ENCODE data around the gene ABCA5. TPM values are rescaled to one million over a fixed set of nuclear protein-coding genes. Genes with fewer than 3 reads are reported as not detected.

Gene ABCA5
- total and polyA plus RNA-seq, 2 of the 13 experiments (the other 11 are each of a cell fraction or from before 2014, with no cell fraction given) = 9.7 to 10.1 TPM

DNA sequence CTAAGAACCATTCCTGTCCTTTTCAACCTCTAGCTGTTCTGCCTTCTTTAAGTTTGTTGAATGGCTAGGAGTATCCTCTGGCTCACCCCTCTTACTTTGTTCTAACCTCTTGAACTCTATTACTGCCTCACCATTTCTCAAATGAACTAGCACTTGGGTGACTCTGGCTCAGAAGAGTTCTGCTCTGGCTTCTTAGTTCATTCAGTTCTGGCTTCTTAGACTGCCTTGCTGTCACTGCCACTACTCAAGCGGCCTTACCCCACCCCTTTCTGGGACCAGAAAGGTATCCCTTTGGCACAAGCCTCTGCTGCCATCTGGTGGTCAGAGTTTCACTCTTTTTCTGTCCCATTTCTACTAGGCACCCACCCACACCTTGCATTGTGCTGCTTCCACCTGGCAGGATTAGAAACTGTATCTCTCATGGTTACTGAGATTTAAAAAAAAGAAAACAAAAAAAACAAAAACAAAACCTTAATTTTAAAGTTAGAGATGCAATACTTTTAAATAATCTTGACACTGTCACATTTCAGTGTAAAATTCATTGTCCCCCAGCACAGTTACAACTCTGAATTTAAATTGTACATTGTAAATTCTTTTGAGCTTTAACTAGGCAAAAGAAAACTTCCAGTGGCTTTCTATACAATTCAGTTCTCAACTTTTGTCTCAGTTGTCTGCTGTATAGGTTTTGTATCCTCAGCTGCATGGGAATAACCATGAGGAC lies 91.4 kb downstream of the ABCA5 start (continued):
- TF ChIP-seq, protein P1, sequence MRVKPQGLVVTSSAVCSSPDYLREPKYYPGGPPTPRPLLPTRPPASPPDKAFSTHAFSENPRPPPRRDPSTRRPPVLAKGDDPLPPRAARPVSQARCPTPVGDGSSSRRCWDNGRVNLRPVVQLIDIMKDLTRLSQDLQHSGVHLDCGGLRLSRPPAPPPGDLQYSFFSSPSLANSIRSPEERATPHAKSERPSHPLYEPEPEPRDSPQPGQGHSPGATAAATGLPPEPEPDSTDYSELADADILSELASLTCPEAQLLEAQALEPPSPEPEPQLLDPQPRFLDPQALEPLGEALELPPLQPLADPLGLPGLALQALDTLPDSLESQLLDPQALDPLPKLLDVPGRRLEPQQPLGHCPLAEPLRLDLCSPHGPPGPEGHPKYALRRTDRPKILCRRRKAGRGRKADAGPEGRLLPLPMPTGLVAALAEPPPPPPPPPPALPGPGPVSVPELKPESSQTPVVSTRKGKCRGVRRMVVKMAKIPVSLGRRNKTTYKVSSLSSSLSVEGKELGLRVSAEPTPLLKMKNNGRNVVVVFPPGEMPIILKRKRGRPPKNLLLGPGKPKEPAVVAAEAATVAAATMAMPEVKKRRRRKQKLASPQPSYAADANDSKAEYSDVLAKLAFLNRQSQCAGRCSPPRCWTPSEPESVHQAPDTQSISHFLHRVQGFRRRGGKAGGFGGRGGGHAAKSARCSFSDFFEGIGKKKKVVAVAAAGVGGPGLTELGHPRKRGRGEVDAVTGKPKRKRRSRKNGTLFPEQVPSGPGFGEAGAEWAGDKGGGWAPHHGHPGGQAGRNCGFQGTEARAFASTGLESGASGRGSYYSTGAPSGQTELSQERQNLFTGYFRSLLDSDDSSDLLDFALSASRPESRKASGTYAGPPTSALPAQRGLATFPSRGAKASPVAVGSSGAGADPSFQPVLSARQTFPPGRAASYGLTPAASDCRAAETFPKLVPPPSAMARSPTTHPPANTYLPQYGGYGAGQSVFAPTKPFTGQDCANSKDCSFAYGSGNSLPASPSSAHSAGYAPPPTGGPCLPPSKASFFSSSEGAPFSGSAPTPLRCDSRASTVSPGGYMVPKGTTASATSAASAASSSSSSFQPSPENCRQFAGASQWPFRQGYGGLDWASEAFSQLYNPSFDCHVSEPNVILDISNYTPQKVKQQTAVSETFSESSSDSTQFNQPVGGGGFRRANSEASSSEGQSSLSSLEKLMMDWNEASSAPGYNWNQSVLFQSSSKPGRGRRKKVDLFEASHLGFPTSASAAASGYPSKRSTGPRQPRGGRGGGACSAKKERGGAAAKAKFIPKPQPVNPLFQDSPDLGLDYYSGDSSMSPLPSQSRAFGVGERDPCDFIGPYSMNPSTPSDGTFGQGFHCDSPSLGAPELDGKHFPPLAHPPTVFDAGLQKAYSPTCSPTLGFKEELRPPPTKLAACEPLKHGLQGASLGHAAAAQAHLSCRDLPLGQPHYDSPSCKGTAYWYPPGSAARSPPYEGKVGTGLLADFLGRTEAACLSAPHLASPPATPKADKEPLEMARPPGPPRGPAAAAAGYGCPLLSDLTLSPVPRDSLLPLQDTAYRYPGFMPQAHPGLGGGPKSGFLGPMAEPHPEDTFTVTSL (CRISPR knock-in tag; IDR thresholded peaks at IDR 0.05; ENCODE audit: borderline replicate concordance) = no peak
- TF ChIP-seq ZNF431 (CRISPR knock-in tag; IDR thresholded peaks at IDR 0.05; ENCODE audit: borderline replicate concordance, low read depth) (no peak), ZNF670 (CRISPR knock-in tag; IDR thresholded peaks at IDR 0.05; ENCODE audit: borderline replicate concordance) (no peak), ZNF607 (CRISPR knock-in tag; IDR thresholded peaks at IDR 0.05; ENCODE audit: borderline replicate concordance) (peak; percentile 66; the same call in 1 of the 2 replicates), ZNF451 (CRISPR knock-in tag; IDR thresholded peaks at IDR 0.05) (no peak), KLF9 (CRISPR knock-in tag; IDR thresholded peaks at IDR 0.05; ENCODE audit: low read depth) (no peak), ZNF660 (CRISPR knock-in tag; IDR thresholded peaks at IDR 0.05; ENCODE audit: borderline replicate concordance, low read depth) (no peak), CC2D1A (CRISPR knock-in tag; IDR thresholded peaks at IDR 0.05) (no peak)
- TF ChIP-seq, protein P2, sequence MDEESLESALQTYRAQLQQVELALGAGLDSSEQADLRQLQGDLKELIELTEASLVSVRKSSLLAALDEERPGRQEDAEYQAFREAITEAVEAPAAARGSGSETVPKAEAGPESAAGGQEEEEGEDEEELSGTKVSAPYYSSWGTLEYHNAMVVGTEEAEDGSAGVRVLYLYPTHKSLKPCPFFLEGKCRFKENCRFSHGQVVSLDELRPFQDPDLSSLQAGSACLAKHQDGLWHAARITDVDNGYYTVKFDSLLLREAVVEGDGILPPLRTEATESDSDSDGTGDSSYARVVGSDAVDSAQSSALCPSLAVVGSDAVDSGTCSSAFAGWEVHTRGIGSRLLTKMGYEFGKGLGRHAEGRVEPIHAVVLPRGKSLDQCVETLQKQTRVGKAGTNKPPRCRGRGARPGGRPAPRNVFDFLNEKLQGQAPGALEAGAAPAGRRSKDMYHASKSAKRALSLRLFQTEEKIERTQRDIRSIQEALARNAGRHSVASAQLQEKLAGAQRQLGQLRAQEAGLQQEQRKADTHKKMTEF (CRISPR knock-in tag; IDR thresholded peaks at IDR 0.05) = peak; percentile 42; the same call in 1 of the 2 replicates
- TF ChIP-seq, protein P3, sequence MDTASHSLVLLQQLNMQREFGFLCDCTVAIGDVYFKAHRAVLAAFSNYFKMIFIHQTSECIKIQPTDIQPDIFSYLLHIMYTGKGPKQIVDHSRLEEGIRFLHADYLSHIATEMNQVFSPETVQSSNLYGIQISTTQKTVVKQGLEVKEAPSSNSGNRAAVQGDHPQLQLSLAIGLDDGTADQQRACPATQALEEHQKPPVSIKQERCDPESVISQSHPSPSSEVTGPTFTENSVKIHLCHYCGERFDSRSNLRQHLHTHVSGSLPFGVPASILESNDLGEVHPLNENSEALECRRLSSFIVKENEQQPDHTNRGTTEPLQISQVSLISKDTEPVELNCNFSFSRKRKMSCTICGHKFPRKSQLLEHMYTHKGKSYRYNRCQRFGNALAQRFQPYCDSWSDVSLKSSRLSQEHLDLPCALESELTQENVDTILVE (CRISPR knock-in tag; IDR thresholded peaks at IDR 0.05) = no peak; the same call in 1 of the 2 replicates
- TF ChIP-seq, protein P4, sequence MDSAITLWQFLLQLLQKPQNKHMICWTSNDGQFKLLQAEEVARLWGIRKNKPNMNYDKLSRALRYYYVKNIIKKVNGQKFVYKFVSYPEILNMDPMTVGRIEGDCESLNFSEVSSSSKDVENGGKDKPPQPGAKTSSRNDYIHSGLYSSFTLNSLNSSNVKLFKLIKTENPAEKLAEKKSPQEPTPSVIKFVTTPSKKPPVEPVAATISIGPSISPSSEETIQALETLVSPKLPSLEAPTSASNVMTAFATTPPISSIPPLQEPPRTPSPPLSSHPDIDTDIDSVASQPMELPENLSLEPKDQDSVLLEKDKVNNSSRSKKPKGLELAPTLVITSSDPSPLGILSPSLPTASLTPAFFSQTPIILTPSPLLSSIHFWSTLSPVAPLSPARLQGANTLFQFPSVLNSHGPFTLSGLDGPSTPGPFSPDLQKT (CRISPR knock-in tag; IDR thresholded peaks at IDR 0.05; ENCODE audit: borderline replicate concordance) = no peak
- TF ChIP-seq, protein P5, sequence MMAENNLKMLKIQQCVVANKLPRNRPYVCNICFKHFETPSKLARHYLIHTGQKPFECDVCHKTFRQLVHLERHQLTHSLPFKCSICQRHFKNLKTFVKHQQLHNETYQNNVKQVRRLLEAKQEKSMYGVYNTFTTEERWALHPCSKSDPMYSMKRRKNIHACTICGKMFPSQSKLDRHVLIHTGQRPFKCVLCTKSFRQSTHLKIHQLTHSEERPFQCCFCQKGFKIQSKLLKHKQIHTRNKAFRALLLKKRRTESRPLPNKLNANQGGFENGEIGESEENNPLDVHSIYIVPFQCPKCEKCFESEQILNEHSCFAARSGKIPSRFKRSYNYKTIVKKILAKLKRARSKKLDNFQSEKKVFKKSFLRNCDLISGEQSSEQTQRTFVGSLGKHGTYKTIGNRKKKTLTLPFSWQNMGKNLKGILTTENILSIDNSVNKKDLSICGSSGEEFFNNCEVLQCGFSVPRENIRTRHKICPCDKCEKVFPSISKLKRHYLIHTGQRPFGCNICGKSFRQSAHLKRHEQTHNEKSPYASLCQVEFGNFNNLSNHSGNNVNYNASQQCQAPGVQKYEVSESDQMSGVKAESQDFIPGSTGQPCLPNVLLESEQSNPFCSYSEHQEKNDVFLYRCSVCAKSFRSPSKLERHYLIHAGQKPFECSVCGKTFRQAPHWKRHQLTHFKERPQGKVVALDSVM (CRISPR knock-in tag; IDR thresholded peaks at IDR 0.05) = no peak
- TF ChIP-seq, protein P6, sequence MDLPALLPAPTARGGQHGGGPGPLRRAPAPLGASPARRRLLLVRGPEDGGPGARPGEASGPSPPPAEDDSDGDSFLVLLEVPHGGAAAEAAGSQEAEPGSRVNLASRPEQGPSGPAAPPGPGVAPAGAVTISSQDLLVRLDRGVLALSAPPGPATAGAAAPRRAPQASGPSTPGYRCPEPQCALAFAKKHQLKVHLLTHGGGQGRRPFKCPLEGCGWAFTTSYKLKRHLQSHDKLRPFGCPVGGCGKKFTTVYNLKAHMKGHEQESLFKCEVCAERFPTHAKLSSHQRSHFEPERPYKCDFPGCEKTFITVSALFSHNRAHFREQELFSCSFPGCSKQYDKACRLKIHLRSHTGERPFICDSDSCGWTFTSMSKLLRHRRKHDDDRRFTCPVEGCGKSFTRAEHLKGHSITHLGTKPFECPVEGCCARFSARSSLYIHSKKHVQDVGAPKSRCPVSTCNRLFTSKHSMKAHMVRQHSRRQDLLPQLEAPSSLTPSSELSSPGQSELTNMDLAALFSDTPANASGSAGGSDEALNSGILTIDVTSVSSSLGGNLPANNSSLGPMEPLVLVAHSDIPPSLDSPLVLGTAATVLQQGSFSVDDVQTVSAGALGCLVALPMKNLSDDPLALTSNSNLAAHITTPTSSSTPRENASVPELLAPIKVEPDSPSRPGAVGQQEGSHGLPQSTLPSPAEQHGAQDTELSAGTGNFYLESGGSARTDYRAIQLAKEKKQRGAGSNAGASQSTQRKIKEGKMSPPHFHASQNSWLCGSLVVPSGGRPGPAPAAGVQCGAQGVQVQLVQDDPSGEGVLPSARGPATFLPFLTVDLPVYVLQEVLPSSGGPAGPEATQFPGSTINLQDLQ (CRISPR knock-in tag; IDR thresholded peaks at IDR 0.05) = no peak
